ENCODE data around the gene SLC13A3. TPM values are rescaled to one million over a fixed set of nuclear protein-coding genes. Genes with fewer than 3 reads are reported as not detected.

SLC13A3 gene
- total RNA-seq, 3 donors from 2014 or later = 0.08 to 0.19 (median 0.13) TPM

GRCh38 chr20:46638898-46639274 lies 12.4 kb downstream of the SLC13A3 start:
- peaks cover 16% of the 10 kb centered on the region for H3K27me3 Mint-ChIP-seq (ENCODE audit: low read depth)
- H3K36me3 Mint-ChIP-seq (ENCODE audit: insufficient read depth) = no peaks in the 10 kb centered on the region
- no peak for DNase-seq
- ATAC-seq = no peak
- H3K9me3 Mint-ChIP-seq = no peaks in the 10 kb centered on the region
- no peaks in the 10 kb centered on the region for H3K4me1 Mint-ChIP-seq (ENCODE audit: low read depth)
- H3K4me3 Mint-ChIP-seq = no peak overlapping the region

- Mint-ChIP-seq H3K4me3 (no peak overlapping the region), H3K4me1 (ENCODE audit: low read depth) (no peaks in the 10 kb centered on the region), H3K9me3 (no peaks in the 10 kb centered on the region), H3K27me3 (ENCODE audit: low read depth) (peaks cover 19% of the 10 kb centered on the region), H3K36me3 (ENCODE audit: insufficient read depth) (no peaks in the 10 kb centered on the region)
- ATAC-seq (no peak), DNase-seq (no peak)
These were observed 12.9 kb downstream of the SLC13A3 start for GRCh38 chr20:46638134-46638897.

- DNase-seq (no peak), ATAC-seq (no peak)
- Mint-ChIP-seq H3K4me3 (no peak overlapping the region), H3K36me3 (ENCODE audit: insufficient read depth) (no peaks in the 10 kb centered on the region), H3K27me3 (ENCODE audit: low read depth) (peaks cover 22% of the 10 kb centered on the region), H3K4me1 (ENCODE audit: low read depth) (no peaks in the 10 kb centered on the region), H3K9me3 (no peaks in the 10 kb centered on the region)
These were observed 13.7 kb downstream of the SLC13A3 start for GRCh38 chr20:46637427-46638133.

- H3K36me3 Mint-ChIP-seq (ENCODE audit: insufficient read depth) = no peaks in the 10 kb centered on the region
- H3K4me3 Mint-ChIP-seq = no peak overlapping the region
- peaks cover 22% of the 10 kb centered on the region for H3K27me3 Mint-ChIP-seq (ENCODE audit: low read depth)
- no peaks in the 10 kb centered on the region for H3K4me1 Mint-ChIP-seq (ENCODE audit: low read depth)
- ATAC-seq (no peak), DNase-seq (no peak)
- no peaks in the 10 kb centered on the region for H3K9me3 Mint-ChIP-seq
These were observed 14.2 kb downstream of the SLC13A3 start for GRCh38 chr20:46637020-46637419.

GRCh38 chr20:46636514-46636913 lies 14.7 kb downstream of the SLC13A3 start:
- DNase-seq = no peak
- Mint-ChIP-seq H3K27me3 (ENCODE audit: low read depth) (peaks cover 22% of the 10 kb centered on the region), H3K4me3 (no peak overlapping the region), H3K9me3 (no peaks in the 10 kb centered on the region), H3K4me1 (ENCODE audit: low read depth) (no peaks in the 10 kb centered on the region), H3K36me3 (ENCODE audit: insufficient read depth) (no peaks in the 10 kb centered on the region)
- ATAC-seq = no peak

GRCh38 chr20:46635514-46636136 lies 15.6 kb downstream of the SLC13A3 start:
- Mint-ChIP-seq H3K36me3 (ENCODE audit: insufficient read depth) (no peaks in the 10 kb centered on the region), H3K4me1 (ENCODE audit: low read depth) (no peaks in the 10 kb centered on the region), H3K9me3 (no peaks in the 10 kb centered on the region), H3K27me3 (ENCODE audit: low read depth) (peaks cover 22% of the 10 kb centered on the region), H3K4me3 (no peak overlapping the region)
- no peak for ATAC-seq
- DNase-seq = no peak

- Mint-ChIP-seq H3K9me3 (peaks cover 4% of the 10 kb centered on the region), H3K4me1 (ENCODE audit: low read depth) (no peaks in the 10 kb centered on the region), H3K36me3 (ENCODE audit: insufficient read depth) (no peaks in the 10 kb centered on the region), H3K4me3 (no peak overlapping the region), H3K27me3 (ENCODE audit: low read depth) (peaks cover 28% of the 10 kb centered on the region)
- ATAC-seq (no peak), DNase-seq (no peak)
These were observed 16.7 kb downstream of the SLC13A3 start for GRCh38 chr20:46634528-46634927.

- DNase-seq (no peak), ATAC-seq (no peak)
- peaks cover 32% of the 10 kb centered on the region for H3K27me3 Mint-ChIP-seq (ENCODE audit: low read depth)
- no peaks in the 10 kb centered on the region for H3K36me3 Mint-ChIP-seq (ENCODE audit: insufficient read depth)
- no peaks in the 10 kb centered on the region for H3K4me1 Mint-ChIP-seq (ENCODE audit: low read depth)
- H3K4me3 Mint-ChIP-seq = no peak overlapping the region
- H3K9me3 Mint-ChIP-seq = peaks cover 6% of the 10 kb centered on the region
These were observed 19.3 kb downstream of the SLC13A3 start for GRCh38 chr20:46631874-46632446.

- no peaks in the 10 kb centered on the region for H3K36me3 Mint-ChIP-seq (ENCODE audit: insufficient read depth)
- no peaks in the 10 kb centered on the region for H3K4me1 Mint-ChIP-seq (ENCODE audit: low read depth)
- ATAC-seq (no peak), DNase-seq (no peak)
- peaks cover 6% of the 10 kb centered on the region for H3K9me3 Mint-ChIP-seq
- H3K27me3 Mint-ChIP-seq (ENCODE audit: low read depth) = peaks cover 34% of the 10 kb centered on the region
- H3K4me3 Mint-ChIP-seq = no peak overlapping the region
These were observed 19.9 kb downstream of the SLC13A3 start for GRCh38 chr20:46631212-46631869.

GRCh38 chr20:46630306-46630705 lies 21.0 kb downstream of the SLC13A3 start:
- H3K36me3 Mint-ChIP-seq (ENCODE audit: insufficient read depth) = no peaks in the 10 kb centered on the region
- no peaks in the 10 kb centered on the region for H3K4me1 Mint-ChIP-seq (ENCODE audit: low read depth)
- H3K4me3 Mint-ChIP-seq = no peak overlapping the region
- ATAC-seq (no peak), DNase-seq (no peak)
- H3K27me3 Mint-ChIP-seq (ENCODE audit: low read depth) = peaks cover 25% of the 10 kb centered on the region
- peaks cover 10% of the 10 kb centered on the region for H3K9me3 Mint-ChIP-seq

- DNase-seq = no peak
- Mint-ChIP-seq H3K27me3 (ENCODE audit: low read depth) (peaks cover 19% of the 10 kb centered on the region), H3K4me3 (no peak overlapping the region), H3K9me3 (peaks cover 11% of the 10 kb centered on the region), H3K36me3 (ENCODE audit: insufficient read depth) (no peaks in the 10 kb centered on the region), H3K4me1 (ENCODE audit: low read depth) (no peaks in the 10 kb centered on the region)
- ATAC-seq = no peak
These were observed 21.9 kb downstream of the SLC13A3 start for GRCh38 chr20:46629341-46629740.

- Mint-ChIP-seq H3K4me1 (ENCODE audit: low read depth) (no peaks in the 10 kb centered on the region), H3K9me3 (peaks cover 18% of the 10 kb centered on the region), H3K36me3 (ENCODE audit: insufficient read depth) (no peaks in the 10 kb centered on the region), H3K4me3 (no peak overlapping the region), H3K27me3 (ENCODE audit: low read depth) (peaks cover 18% of the 10 kb centered on the region)
- ATAC-seq = no peak
- no peak for DNase-seq
These were observed 24.0 kb downstream of the SLC13A3 start for GRCh38 chr20:46627234-46627633.

- ATAC-seq (no peak), DNase-seq (no peak)
- H3K4me1 Mint-ChIP-seq (ENCODE audit: low read depth) = no peaks in the 10 kb centered on the region
- no peaks in the 10 kb centered on the region for H3K36me3 Mint-ChIP-seq (ENCODE audit: insufficient read depth)
- no peak overlapping the region for H3K4me3 Mint-ChIP-seq
- peaks cover 18% of the 10 kb centered on the region for H3K27me3 Mint-ChIP-seq (ENCODE audit: low read depth)
- H3K9me3 Mint-ChIP-seq = peaks cover 18% of the 10 kb centered on the region
These were observed 24.5 kb downstream of the SLC13A3 start for GRCh38 chr20:46626758-46627157.

GRCh38 chr20:46625875-46626373 lies 25.3 kb downstream of the SLC13A3 start:
- ATAC-seq (no peak), DNase-seq (no peak)
- no peak overlapping the region for H3K4me3 Mint-ChIP-seq
- H3K4me1 Mint-ChIP-seq (ENCODE audit: low read depth) = no peaks in the 10 kb centered on the region
- peaks cover 18% of the 10 kb centered on the region for H3K9me3 Mint-ChIP-seq
- H3K36me3 Mint-ChIP-seq (ENCODE audit: insufficient read depth) = no peaks in the 10 kb centered on the region
- H3K27me3 Mint-ChIP-seq (ENCODE audit: low read depth) = peaks cover 18% of the 10 kb centered on the region
